Activated CD8-positive, alpha-beta memory T cell treated with anti-CD3 and anti-CD28 coated beads for 36 hours (primary cell): ENCODE data around the gene HES6. TPM values are rescaled to one million over a fixed set of nuclear protein-coding genes. Genes with fewer than 3 reads are reported as not detected.

Experiments
- CTCF ChIA-PET: fragments of 350-600 bp; sonication (Branson Sonifier 250); formaldehyde crosslinking; loops from one replicate; lab custom pipeline; 2021; ENCODE audit warnings: antibody characterized with exemption; lab: Charles Lee
- POLR2A ChIA-PET: fragments of 350-600 bp; sonication (Branson Sonifier 250); formaldehyde crosslinking; loops from one replicate; lab custom pipeline; 2021; ENCODE audit warnings: antibody characterized with exemption; lab: Charles Lee
- total RNA-seq, 2 experiments: library from RNA; stranded (reverse); gene quantifications; one replicate each; pipeline ENCODE4 v1.2.3, GENCODE V29; 2021

Gene HES6
- total RNA-seq, 2 experiments from 2014 or later, result 6.0 TPM

DNA sequence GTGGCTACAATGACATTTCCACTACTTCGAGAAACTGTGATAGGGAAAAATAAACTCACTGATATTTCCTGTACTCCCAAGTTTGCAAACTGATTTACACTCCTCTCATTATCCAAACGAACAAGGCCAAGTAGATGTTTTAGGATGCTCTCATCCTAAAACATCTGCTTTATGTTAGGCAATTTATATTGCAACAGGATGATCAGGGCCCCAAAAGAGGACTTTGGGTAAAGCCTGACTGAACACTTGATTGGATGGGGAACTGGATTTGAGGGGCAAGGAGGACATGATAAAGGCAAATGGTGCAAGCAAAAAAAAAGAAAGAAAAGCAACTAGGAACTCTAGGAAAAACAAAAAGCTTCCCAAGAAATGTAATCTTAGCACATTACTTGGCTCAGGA is 2.1 kb upstream of the HES6 start:
- ChIA-PET POLR2A (no interaction called here), CTCF (no interaction called here)

DNA sequence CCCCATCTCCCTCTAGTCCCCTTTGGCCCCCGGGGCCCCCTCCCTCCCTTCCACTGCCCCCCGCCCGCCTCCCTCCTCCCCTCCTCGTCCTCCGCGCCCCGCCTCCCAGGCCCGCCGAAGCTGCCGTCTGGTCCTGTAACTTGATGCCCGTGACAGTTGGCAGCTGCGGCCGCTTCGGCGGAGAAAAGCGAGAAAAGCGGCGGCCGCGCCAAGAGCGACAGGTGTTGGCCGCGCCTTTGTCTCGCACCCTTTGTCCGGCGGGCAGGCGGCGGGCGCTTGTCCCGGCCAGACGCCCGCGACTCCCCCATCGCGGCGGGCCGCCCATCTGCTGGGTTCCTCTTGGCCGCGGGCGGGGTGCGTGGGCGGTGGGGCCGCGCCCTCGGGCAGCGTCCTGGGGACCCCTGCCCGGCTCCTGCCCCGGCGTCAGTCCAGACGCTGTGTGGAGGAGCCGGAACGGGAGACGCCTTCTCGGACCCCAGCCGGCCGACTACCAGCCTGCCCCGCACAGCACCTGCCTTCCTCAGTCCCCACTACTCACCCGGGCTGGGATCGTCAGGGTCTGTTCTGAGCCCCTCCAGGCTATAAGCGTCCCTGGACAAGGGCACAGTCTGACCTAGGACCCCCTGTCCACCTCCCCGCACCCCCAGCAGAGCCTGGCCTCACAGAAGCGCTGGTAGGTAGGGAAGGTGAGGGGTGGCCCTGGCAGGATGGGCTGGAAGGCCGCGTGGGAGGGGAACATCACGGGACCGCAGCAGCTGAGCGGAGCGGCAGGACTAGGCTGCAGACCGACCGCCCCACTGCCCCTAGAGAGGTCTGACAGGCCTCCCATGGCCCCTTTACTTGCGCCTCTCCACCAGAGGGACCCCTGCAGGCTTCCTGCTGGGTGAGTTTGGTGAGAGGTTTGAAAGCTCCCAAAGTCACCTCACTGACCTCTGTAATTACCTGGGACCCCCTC is 1.2 kb upstream of the HES6 start:
- ChIA-PET POLR2A (no interaction called here), CTCF (no interaction called here)

DNA sequence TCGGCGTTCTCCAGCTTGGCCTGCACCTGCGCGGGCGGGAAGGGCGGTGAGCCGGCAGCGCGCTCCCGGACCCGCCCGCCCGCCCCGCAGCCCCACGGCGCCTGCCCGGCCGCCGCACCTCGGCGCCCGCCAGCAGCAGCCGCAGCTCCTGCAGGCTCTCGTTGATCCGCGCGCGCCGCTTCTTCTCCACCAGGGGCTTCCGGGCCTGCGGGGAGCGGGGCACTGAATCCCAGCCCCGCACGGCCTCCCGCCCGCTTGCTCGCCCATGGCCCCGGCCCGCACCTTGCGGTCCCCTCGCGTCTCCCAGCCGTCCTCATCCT is 335 bp downstream of the HES6 start:
- CTCF ChIA-PET, result interaction anchor here (0.6 kb wide), 1 partner anchor 647 kb away, joined by 3 read pairs; no protein-coding TSS in a partner anchor
- POLR2A ChIA-PET, result interaction anchor here (0.6 kb wide), 1 partner anchor 623 kb away, joined by 3 read pairs; no protein-coding TSS in a partner anchor

DNA sequence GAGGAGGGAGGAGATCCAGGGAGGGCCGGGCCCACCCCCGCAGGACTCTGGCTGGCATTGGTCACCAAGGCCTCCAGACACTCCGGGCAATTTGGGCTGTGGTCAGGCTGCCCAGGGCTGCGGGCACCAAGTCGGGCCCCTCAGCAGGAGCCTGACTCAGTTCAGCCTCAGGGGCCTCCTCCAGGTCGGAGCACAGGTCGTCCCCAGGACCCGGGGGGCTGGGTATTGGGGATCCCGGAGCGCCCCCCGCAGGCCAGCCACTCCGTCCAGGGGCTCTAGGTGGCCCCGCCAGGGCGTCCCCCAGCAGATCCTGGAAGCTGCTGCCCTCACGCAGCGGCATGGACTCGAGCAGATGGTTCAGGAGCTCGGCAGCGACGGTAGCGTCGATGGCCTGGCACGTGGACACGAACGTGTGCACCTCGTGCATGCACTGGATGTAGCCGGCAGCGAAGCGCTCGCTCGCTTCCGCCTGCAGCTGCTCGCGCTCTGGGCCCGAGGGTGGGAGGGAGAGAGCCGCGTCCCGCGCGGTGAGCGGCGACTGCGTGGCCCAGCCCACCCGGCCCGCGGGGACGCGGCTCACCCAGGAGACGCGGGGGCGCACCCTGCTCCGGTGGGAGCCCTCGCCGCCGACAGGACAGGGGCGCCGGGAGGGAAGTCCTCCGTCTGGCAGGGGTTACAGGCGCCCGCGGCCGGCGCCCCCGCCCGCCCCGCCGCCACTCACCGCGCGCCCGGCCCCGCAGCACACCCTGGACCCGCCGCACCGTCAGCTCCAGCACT is 884 bp downstream of the HES6 start:
- POLR2A ChIA-PET, result interaction anchor here (0.6 kb wide), 1 partner anchor 622 kb away, joined by 3 read pairs; no protein-coding TSS in a partner anchor
- CTCF ChIA-PET, result interaction anchor here (0.6 kb wide), 1 partner anchor 647 kb away, joined by 3 read pairs; no protein-coding TSS in a partner anchor

DNA sequence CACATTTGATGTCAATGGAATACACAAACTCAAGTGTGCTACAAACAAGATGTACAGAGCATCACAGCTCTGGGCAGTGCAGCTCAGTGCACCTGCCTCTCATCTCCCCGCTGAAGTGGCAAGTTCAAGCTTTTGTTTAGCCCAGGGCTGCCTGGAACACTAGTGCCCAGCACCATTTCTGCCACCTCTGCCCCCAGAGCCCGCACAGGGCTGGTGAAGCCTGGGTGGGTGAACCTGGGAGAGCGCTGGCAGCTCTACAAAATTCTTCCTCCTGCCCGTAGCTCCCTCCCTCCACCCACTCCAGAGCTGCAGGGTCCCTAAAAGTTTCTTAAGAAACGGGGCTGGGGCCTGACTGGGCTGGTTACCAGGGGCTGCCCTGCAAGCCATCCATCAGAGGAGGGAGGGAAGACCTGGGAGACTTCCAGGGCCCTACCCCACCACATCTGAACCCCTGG is 1.5 kb downstream of the HES6 start:
- CTCF ChIA-PET, result no interaction called here

DNA sequence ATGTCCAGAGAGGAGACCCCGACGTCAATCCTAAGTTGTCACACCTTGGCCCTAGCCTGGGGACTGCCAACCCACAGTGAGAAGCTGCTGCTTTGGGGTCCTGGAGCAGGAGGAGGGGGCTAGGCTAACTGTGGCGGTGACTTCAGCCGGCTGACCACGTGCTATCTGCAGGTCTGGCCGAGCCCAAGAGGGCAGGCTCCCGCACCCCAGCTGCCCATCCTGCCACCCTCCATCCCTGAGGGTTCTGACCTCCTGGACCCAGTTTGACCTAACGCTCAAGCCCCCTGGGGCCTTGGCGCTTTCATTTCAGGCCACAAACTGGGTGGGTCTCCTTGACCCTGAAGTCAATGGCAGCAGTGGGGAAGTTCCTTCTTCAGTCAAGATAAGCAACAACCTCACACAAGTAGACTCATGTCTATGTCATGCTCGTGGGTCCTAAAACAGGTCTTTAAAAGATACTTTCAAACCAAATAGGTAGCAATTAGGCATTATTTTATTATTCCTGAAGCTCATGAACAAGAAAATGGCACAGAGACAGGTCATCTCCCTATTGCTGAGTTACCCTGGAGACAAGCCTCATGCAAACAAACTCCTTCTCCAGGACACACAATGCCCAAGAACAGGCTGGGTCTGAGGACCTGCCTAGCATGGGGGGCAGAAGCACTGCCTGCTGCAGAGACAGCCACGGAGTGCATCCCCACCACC is 2.3 kb downstream of the HES6 start:
- ChIA-PET POLR2A (no interaction called here), CTCF (no interaction called here)

More for the DNA sequence above, 1.5 kb downstream of the HES6 start:
- POLR2A ChIA-PET, result no interaction called here

DNA sequence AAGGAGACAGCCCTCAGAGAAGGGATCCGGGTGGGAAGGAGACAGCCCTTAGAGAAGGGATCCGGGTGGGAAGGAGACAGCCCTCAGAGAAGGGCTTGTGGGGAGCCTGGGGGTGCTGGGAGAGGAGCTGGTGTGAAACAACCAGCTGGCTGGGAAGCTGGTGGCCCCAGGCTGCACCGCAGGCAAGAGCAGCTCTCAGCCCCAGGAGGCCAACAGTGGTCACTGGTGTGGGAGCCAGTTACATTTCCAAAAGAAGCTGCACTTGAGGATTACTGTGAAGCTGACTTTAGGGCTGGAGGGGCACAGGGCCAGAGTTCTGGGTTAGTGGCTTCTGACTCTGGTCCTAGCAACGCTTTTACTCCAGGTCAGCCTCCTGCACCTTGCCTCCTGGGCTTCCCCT is 3.3 kb downstream of the HES6 start:
- POLR2A ChIA-PET, result interaction anchor here (0.5 kb wide), 1 partner anchor 147 kb away, joined by 3 read pairs; no protein-coding TSS in a partner anchor
- CTCF ChIA-PET, result no interaction called here

DNA sequence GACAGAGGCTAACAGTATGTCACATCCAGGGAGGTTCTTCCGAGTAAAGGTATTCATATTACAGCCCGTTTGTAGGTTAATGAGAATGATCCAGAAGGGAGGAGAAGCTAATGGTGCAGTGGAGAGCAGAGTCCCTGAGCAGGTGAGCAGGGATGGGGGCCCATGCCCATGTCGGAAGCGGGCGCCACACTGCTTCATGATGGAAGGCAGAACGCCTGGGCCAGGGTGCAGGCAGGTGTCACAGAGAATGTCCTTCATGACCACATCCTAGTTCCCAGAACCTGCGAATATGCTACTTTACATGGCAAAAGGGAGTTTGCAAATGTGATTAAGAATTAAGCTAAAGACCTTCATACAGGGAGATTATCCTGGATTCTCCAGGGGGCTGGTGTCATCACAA is 4.0 kb downstream of the HES6 start:
- CTCF ChIA-PET, result no interaction called here
- POLR2A ChIA-PET, result interaction anchor here (0.5 to 0.7 kb wide), 2 partner anchors 146 to 313 kb away, joined by 3 read pairs; no protein-coding TSS in a partner anchor

DNA sequence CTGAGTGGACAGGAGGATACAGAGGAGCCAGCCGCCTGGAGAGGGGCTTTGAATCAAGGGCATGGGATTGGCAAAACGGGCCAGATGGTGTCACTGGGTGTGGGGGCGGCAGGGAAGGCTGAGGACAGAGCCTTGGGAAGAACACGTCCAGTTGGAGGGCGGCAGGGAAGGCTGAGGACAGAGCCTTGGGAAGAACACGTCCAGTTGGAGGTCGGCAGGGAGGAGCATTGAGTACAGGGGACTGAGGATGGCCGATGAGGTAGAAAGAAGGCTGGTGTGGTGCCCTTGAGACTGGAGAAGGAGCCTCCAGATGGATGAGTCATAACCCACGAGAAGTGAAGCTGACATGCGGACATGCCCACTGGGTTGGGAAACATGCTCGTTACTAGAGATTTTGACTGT is 4.5 kb downstream of the HES6 start:
- ChIA-PET CTCF (no interaction called here), POLR2A (interaction anchor here (0.7 kb wide), 1 partner anchor 312 kb away, joined by 3 read pairs; no protein-coding TSS in a partner anchor)

DNA sequence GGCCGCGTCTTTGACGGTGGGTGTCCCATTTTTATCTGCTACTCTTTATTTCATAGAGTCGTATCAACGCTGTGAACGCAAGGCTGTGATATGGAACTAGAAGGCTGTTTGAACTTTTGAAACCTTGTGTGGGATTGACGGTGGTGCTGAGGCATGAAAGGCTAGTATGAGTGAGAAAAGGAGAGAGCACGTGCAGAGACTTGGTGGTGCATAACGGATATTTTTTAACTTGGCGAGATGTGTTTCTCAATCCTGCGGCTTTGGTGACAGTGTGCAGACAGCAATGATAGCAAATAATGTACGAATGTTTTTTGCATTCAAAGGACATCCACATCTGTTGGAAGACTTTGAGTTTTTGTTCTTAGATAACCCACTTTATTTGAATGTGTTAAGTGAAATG is 6.2 kb downstream of the HES6 start:
- CTCF ChIA-PET, result no interaction called here
- POLR2A ChIA-PET, result no interaction called here

DNA sequence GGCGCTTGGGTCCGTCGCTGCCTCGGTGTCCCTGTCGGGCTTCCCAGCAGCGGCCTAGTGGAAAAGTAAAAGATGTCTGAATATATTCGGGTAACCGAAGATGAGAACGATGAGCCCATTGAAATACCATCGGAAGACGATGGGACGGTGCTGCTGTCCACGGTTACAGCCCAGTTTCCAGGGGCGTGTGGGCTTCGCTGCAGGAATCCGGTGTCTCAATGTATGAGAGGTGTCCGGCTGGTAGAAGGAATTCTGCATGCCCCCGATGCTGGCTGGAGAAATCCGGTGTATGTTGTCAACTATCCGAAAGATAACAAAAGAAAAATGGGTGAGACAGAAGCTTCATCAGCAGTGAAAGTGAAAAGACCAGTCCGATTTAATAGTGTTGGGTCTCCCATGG is 8.0 kb downstream of the HES6 start:
- ChIA-PET CTCF (interaction anchor here (0.8 kb wide), 1 partner anchor 309 kb away, joined by 3 read pairs; no protein-coding TSS in a partner anchor), POLR2A (no interaction called here)

DNA sequence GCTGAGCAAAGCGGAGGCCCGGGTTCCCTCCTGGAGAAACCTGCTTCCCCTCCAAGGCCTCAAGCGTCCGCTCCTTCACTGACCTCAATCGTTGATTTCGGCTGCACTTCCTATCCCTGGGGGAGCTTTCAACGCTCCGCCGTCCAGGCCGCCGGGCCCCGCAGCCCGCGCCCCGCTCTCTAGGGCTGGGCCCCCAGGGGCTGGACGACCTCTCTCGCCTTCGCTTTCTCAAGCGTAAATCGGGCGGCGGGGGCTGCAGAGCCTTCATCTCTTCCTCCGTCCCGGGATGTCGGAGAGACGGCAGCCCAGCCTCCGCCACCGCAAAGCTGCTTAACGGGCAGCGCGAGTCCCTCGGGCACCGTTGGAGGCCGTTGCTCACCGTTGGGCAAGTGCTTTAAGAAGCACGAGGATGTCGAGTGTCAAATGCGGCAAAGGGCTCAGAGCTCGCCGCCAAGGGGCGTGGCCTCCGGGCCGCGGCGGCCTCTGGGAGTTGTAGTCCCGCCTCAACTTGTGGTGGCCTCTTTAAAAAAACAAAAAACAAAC is 8.5 kb downstream of the HES6 start:
- ChIA-PET CTCF (interaction anchor here (0.6 to 0.8 kb wide), 2 partner anchors 232 to 308 kb away, joined by 3 read pairs; no protein-coding TSS in a partner anchor), POLR2A (no interaction called here)

DNA sequence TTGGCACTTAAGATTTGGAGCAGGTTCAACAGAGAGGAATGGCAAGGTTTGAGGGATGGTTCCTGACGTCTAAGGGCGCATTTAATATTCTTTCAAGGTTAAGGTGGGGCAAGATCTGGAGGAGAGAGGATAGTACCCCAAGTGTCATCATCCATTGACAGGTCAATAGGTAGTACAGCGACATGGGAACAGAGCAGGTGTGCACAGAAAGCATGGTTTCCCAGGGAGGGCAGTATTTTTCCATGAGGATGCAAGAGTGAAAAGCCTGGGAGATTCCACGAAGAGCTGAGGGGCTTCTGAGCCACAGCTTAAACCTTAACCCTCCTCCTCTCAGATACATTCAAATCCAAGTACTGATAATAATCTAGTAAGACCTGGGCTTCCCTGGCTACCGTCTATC is 9.1 kb downstream of the HES6 start:
- CTCF ChIA-PET, result interaction anchor here (0.6 kb wide), 1 partner anchor 233 kb away, joined by 3 read pairs; no protein-coding TSS in a partner anchor
- POLR2A ChIA-PET, result no interaction called here

DNA sequence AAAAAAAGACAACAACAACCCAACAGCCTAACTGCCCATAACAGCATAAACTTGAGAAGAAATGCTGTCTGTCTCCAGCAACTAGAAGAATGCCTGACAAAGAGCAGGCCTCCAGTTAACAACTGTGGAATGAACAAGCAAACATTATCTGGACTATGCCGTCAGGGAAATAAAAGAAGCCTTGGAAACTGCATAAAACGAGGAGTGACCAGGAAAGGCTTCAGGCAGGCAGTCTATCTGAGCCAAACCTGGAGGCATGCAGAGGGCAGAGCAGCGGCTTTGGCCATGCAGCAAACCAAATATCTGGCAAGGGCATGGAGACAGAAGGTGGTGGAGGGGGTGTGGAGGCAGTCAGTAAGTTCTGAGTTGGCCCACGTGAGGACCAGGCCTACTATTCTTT is 11.1 kb downstream of the HES6 start:
- ChIA-PET POLR2A (no interaction called here), CTCF (no interaction called here)

DNA sequence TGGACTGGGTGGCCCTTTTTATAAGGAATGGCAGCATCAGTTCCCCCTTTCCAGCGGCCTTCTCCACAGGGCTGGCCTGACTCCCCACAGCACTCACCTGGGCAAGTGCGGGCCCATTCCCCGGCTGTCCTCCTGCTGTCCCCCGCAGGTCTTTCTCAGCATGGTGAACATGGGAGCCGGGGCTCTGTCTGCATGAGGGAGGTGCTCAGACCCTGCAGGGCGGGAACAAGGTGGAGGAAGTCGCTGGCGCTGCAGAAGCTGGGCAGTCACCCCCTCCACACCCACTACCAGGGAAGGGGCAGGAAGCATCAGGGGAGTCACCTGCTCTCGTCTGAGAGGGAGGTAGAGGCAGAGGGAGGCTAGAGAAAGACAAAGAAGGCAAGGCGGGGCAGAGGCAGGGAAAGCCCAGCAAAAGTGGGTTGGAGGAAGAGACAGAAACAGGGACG is 12.2 kb downstream of the HES6 start:
- ChIA-PET CTCF (no interaction called here), POLR2A (no interaction called here)

DNA sequence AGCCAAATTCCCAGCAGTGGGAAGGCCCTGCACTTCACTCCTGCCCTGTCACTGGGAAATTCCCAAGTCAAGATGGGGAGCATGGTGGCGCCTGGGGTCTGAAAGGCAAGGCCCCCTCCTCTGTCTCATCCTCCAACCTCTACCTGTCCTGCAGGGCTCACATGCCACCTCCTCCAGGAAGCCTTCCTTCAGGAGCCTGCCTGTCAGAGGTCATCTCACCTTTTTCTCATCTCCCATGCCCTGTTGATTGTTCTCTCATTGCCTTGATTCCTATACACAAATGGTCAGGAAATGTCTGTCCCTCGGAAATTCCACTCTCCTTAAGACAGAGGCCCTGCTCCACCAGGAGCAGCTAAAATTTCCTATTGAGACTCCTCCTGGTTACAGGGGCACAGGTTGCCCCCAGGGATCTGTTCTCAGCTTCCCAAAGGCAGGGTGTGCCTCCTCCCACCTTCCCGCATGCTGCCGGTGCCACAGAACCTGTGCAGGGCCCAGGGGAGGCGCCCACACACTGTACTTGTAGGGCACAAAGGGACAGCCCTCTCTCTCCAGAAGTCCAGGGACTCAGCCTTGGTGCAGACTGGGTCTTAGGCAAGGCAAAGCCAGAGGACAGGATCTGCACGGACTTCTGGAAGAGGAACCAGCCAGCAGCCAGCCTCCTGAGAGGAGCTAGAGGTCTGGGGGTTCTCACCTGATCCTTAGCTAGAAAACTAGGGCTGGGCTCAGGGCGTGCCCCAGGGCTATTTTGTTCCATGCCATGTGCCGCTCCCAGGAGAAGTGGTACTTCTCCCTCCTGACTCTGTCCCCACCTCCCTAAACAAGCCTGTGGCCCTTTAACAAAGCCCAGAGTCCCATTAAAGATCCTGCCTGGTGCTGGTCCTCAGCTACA is 12.9 kb downstream of the HES6 start:
- ChIA-PET POLR2A (no interaction called here), CTCF (no interaction called here)

DNA sequence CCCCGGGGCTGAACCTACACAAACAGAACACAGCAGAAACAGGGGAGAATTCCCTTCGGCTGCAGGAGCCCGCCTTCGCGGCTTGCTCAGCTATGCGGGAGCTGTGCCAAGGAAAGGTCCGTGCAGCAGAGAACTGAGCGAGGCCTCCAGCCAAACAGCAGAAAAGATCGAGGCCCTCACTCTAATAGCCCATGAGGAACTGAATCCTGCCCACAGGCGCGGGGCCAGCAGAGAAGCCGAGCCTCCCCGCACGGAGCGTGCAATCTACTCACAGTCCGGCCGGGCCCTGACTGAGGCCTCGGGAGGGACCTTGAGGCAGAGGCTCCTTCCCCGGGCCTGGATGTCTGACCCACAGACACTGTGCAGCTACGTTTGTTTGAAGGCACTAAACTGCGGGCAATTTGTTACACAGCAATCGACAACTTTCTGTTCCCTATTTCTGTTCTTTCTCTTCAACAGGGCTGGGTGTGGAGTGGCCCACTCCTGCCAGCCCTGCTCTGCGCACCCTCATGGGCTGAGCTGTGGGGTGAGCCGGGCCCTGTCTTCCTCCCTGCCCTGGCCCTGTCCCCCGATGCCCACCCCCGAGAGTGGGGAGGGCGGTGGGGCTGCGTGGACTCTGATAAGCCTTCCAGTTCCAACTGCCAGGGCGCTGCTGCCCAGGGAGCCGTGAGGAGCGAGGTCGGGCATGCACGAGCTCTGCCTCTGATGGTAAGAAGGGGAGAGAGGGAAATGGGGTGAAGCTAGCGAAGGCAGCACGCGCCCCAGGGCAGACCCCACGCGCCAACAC is 13.7 kb downstream of the HES6 start:
- CTCF ChIA-PET, result no interaction called here
- POLR2A ChIA-PET, result no interaction called here
